WTC11 (cell line): ENCODE measurements around the gene DHFR2. TPM values are rescaled to one million over a fixed set of nuclear protein-coding genes. Genes with fewer than 3 reads are reported as not detected.

ENCODE experiments used
- ATAC-seq: fragments of 200-7000 bp; cut with Tn5 transposase; 2 replicates; pipeline ENCODE4 v1.10.0; 2021; ENCODE audit warnings: mild to moderate bottlenecking, moderate library complexity
- CTCF ChIA-PET: fragments of 300-600 bp; sonication (Branson Sonifier 250); formaldehyde crosslinking; loops from one replicate; lab custom pipeline; 2021; ENCODE audit warnings: antibody characterized with exemption; lab: Charles Lee
- POLR2A ChIA-PET: fragments of 350-600 bp; sonication (Branson Sonifier 250); formaldehyde crosslinking; loops from one replicate; lab custom pipeline; 2021; ENCODE audit warnings: antibody characterized with exemption; lab: Charles Lee
- DNase-seq: peaks from one replicate; pipeline ENCODE4 v3.0.0; 2021; ENCODE audit warnings: low spot score
- H3K27ac Mint-ChIP-seq: 2 replicates; pipeline ENCODE4 v1.8.0; 2021; ENCODE audit warnings: mixed read lengths
- H3K27me3 Mint-ChIP-seq: 2 replicates; pipeline ENCODE4 v1.8.0; 2021; ENCODE audit warnings: low read depth, mild to moderate bottlenecking, moderate library complexity, mixed read lengths
- H3K36me3 Mint-ChIP-seq: 2 replicates; pipeline ENCODE4 v1.8.0; 2021; ENCODE audit warnings: mixed read lengths
- H3K4me1 Mint-ChIP-seq: 2 replicates; pipeline ENCODE4 v1.8.0; 2022; ENCODE audit warnings: mixed read lengths
- H3K4me3 Mint-ChIP-seq: 2 replicates; pipeline ENCODE4 v1.8.0; 2021; ENCODE audit warnings: mild to moderate bottlenecking, moderate library complexity, mixed read lengths
- H3K9me3 Mint-ChIP-seq: 2 replicates; pipeline ENCODE4 v1.8.0; 2021; ENCODE audit warnings: mixed read lengths
- E2F4 ChIP-seq: sonication (generic); formaldehyde crosslinking; IDR thresholded peaks from 2 replicates; pipeline ENCODE4 v1.8.1; 2022; ENCODE audit warnings: low read depth, mild to moderate bottlenecking, moderate library complexity, missing genetic modification reagents, borderline replicate concordance
- FOXK1 ChIP-seq: sonication (generic); formaldehyde crosslinking; IDR thresholded peaks from 2 replicates; pipeline ENCODE4 v1.8.0; 2022; ENCODE audit warnings: mild to moderate bottlenecking, moderate library complexity, missing genetic modification reagents
- GTF2I ChIP-seq: fragments of 250-450 bp; sonication (Bioruptor Pico); conservative IDR thresholded peaks from 2 replicates; pipeline ENCODE4 v1.4.0; 2021; ENCODE audit warnings: mild to moderate bottlenecking
- HMGXB4 ChIP-seq: sonication (generic); formaldehyde crosslinking; IDR thresholded peaks from 2 replicates; pipeline ENCODE4 v1.8.1; 2023; ENCODE audit warnings: mild to moderate bottlenecking, moderate library complexity, missing genetic modification reagents
- IRF1 ChIP-seq: sonication (generic); formaldehyde crosslinking; IDR thresholded peaks from 2 replicates; pipeline ENCODE4 v1.8.0; 2023; ENCODE audit warnings: missing genetic modification reagents
- JAZF1 ChIP-seq: fragments of 250-450 bp; sonication (Bioruptor Pico); IDR thresholded peaks from 2 replicates; pipeline ENCODE4 v1.9.0; 2021; ENCODE audit warnings: moderate library complexity, mild to moderate bottlenecking, inconsistent platforms
- MAX ChIP-seq: sonication (generic); formaldehyde crosslinking; IDR thresholded peaks from 2 replicates; pipeline ENCODE4 v1.8.0; 2022; ENCODE audit warnings: mild to moderate bottlenecking, missing genetic modification reagents
- MXD4 ChIP-seq: fragments of 250-450 bp; sonication (Bioruptor Pico); IDR thresholded peaks from 2 replicates; pipeline ENCODE4 v1.8.0; 2021; ENCODE audit warnings: mild to moderate bottlenecking, moderate library complexity, borderline replicate concordance
- SMAD4 ChIP-seq: sonication (generic); formaldehyde crosslinking; IDR thresholded peaks from 2 replicates; pipeline ENCODE4 v1.8.0; 2022; ENCODE audit warnings: mild to moderate bottlenecking, missing genetic modification reagents
- TEAD4 ChIP-seq: sonication (generic); formaldehyde crosslinking; IDR thresholded peaks from 2 replicates; pipeline ENCODE4 v1.8.0; 2022; ENCODE audit warnings: mild to moderate bottlenecking, missing genetic modification reagents
- ZBTB43 ChIP-seq: sonication (generic); formaldehyde crosslinking; IDR thresholded peaks from 2 replicates; pipeline ENCODE4 v1.8.1; 2023; ENCODE audit warnings: mild to moderate bottlenecking, missing genetic modification reagents
- ZNF416 ChIP-seq: fragments of 250-450 bp; sonication (Bioruptor Pico); IDR thresholded peaks from 2 replicates; pipeline ENCODE4 v1.9.0; 2021; ENCODE audit warnings: mild to moderate bottlenecking, inconsistent platforms
- ZNF423 ChIP-seq: fragments of 250-450 bp; sonication (Bioruptor Pico); IDR thresholded peaks from 2 replicates; pipeline ENCODE4 v2.1.2; 2022; ENCODE audit warnings: mild to moderate bottlenecking, moderate library complexity
- ZSCAN18 ChIP-seq: fragments of 250-450 bp; sonication (Bioruptor Pico); IDR thresholded peaks from 2 replicates; pipeline ENCODE4 v2.1.2; 2022; ENCODE audit warnings: mild to moderate bottlenecking, moderate library complexity
- total RNA-seq: library from RNA; stranded (reverse); gene quantifications from 3 replicates; pipeline ENCODE4 v1.2.3, GENCODE V29; 2021
- TF ChIP-seq, protein P1 (sequence below): sonication (generic); formaldehyde crosslinking; IDR thresholded peaks from 2 replicates; pipeline ENCODE4 v1.8.0; 2023; ENCODE audit warnings: mild to moderate bottlenecking, missing genetic modification reagents
- TF ChIP-seq, protein P2 (sequence below): sonication (generic); formaldehyde crosslinking; conservative IDR thresholded peaks from 2 replicates; pipeline ENCODE4 v1.8.1; 2023; ENCODE audit warnings: mild to moderate bottlenecking, low read depth, missing genetic modification reagents, moderate library complexity

DHFR2 gene
- total RNA-seq, 1 experiment from 2014 or later, result 2.7 TPM

DNA sequence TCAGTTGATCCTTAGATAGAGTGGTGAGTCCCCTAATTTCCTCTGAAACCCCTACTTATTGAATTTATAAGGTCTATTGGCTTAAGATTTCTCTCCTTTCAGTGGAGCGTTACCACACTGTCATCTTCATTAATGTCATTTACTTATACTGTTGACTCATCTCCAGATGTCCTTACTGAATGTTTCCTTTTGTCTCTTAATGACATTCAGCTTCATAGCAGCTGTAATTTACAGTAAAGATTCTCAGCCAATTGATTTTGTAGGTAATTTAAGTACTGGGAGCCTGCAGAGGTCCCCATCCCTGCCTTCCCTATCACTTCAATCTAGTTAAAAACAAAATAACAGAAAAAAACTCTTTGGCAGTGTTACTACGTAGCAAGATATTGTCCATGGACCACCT, 53.1 kb downstream of the DHFR2 start:
- TF ChIP-seq ZNF416 (CRISPR knock-in tag), result no peak
- no peak for TF ChIP-seq MAX (CRISPR knock-in tag)
- TF ChIP-seq MXD4 (CRISPR knock-in tag), result no peak
- no peak for TF ChIP-seq FOXK1 (CRISPR knock-in tag)
- TF ChIP-seq, protein P1, sequence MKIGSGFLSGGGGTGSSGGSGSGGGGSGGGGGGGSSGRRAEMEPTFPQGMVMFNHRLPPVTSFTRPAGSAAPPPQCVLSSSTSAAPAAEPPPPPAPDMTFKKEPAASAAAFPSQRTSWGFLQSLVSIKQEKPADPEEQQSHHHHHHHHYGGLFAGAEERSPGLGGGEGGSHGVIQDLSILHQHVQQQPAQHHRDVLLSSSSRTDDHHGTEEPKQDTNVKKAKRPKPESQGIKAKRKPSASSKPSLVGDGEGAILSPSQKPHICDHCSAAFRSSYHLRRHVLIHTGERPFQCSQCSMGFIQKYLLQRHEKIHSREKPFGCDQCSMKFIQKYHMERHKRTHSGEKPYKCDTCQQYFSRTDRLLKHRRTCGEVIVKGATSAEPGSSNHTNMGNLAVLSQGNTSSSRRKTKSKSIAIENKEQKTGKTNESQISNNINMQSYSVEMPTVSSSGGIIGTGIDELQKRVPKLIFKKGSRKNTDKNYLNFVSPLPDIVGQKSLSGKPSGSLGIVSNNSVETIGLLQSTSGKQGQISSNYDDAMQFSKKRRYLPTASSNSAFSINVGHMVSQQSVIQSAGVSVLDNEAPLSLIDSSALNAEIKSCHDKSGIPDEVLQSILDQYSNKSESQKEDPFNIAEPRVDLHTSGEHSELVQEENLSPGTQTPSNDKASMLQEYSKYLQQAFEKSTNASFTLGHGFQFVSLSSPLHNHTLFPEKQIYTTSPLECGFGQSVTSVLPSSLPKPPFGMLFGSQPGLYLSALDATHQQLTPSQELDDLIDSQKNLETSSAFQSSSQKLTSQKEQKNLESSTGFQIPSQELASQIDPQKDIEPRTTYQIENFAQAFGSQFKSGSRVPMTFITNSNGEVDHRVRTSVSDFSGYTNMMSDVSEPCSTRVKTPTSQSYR, result no peak
- no peak for TF ChIP-seq HMGXB4
- TF ChIP-seq ZNF423, result no peak
- TF ChIP-seq, protein P2, sequence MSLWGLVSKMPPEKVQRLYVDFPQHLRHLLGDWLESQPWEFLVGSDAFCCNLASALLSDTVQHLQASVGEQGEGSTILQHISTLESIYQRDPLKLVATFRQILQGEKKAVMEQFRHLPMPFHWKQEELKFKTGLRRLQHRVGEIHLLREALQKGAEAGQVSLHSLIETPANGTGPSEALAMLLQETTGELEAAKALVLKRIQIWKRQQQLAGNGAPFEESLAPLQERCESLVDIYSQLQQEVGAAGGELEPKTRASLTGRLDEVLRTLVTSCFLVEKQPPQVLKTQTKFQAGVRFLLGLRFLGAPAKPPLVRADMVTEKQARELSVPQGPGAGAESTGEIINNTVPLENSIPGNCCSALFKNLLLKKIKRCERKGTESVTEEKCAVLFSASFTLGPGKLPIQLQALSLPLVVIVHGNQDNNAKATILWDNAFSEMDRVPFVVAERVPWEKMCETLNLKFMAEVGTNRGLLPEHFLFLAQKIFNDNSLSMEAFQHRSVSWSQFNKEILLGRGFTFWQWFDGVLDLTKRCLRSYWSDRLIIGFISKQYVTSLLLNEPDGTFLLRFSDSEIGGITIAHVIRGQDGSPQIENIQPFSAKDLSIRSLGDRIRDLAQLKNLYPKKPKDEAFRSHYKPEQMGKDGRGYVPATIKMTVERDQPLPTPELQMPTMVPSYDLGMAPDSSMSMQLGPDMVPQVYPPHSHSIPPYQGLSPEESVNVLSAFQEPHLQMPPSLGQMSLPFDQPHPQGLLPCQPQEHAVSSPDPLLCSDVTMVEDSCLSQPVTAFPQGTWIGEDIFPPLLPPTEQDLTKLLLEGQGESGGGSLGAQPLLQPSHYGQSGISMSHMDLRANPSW (CRISPR knock-in tag), result no peak
- no peak for TF ChIP-seq ZSCAN18 (CRISPR knock-in tag)
- TF ChIP-seq JAZF1 (CRISPR knock-in tag), result no peak
- TF ChIP-seq ZBTB43 (CRISPR knock-in tag), result no peak
- TF ChIP-seq E2F4, result no peak
- no peak for TF ChIP-seq TEAD4 (CRISPR knock-in tag)
- TF ChIP-seq SMAD4 (CRISPR knock-in tag), result no peak
- no peak for TF ChIP-seq GTF2I
- TF ChIP-seq IRF1, result no peak
- H3K4me1 Mint-ChIP-seq, result no peaks in the 10 kb centered on the region
- no peaks in the 10 kb centered on the region for H3K9me3 Mint-ChIP-seq
- DNase-seq, result no peak
- CTCF ChIA-PET, result no interaction called here
- H3K36me3 Mint-ChIP-seq, result no peaks in the 10 kb centered on the region; the same call in 1 of the 2 replicates
- H3K4me3 Mint-ChIP-seq, result no peak overlapping the region
- H3K27me3 Mint-ChIP-seq, result no peaks in the 10 kb centered on the region
- POLR2A ChIA-PET, result no interaction called here
- no peak overlapping the region for H3K27ac Mint-ChIP-seq
- ATAC-seq, result no peak
